H9 (cell line): ENCODE results near the gene PTF1A. TPM values are rescaled to one million over a fixed set of nuclear protein-coding genes. Genes with fewer than 3 reads are reported as not detected.
A peak's percentile ranks its signal among the peaks of the same experiment; 100 is the strongest.

Experiments
- DNase-seq: peaks from one replicate; pipeline ENCODE4 v3.0.0-alpha.2; 2017
- H2AFZ ChIP-seq: one replicate; pipeline ENCODE4 v1.6.1; 2013; ENCODE audit warnings: mild to moderate bottlenecking, low read length, control low read depth, moderate library complexity
- H2AK5ac ChIP-seq: 2 replicates; pipeline ENCODE4 v1.6.1; 2013; ENCODE audit warnings: low read length, control low read depth, mixed read lengths; ENCODE audit not compliant: insufficient read length
- H2BK120ac ChIP-seq: one replicate; pipeline ENCODE4 v1.6.1; 2013; ENCODE audit warnings: low read depth, mild to moderate bottlenecking, low read length, control low read depth, inconsistent platforms; ENCODE audit not compliant: poor library complexity, severe bottlenecking
- H2BK12ac ChIP-seq: 2 replicates; pipeline ENCODE4 v1.6.1; 2013; ENCODE audit warnings: low read length, control low read depth, mixed read lengths, low read depth; ENCODE audit not compliant: insufficient read length
- H2BK15ac ChIP-seq: 2 replicates; pipeline ENCODE4 v1.6.1; 2013; ENCODE audit warnings: low read depth, low read length, control low read depth
- H2BK20ac ChIP-seq: one replicate; pipeline ENCODE4 v1.6.1; 2013; ENCODE audit warnings: low read depth, mild to moderate bottlenecking, low read length, control low read depth, inconsistent platforms; ENCODE audit not compliant: poor library complexity, severe bottlenecking
- H2BK5ac ChIP-seq: 2 replicates; pipeline ENCODE4 v1.6.1; 2013; ENCODE audit warnings: low read length, control low read depth, mixed read lengths; ENCODE audit not compliant: insufficient read length
- H3K14ac ChIP-seq: 2 replicates; pipeline ENCODE4 v1.6.1; 2013; ENCODE audit warnings: low read length, control low read depth; ENCODE audit not compliant: insufficient read depth
- H3K18ac ChIP-seq: 2 replicates; pipeline ENCODE4 v1.6.1; 2013; ENCODE audit warnings: low read depth, mild to moderate bottlenecking, mixed read lengths, low read length, control low read depth; ENCODE audit not compliant: insufficient read length
- H3K23ac ChIP-seq: 2 replicates; pipeline ENCODE4 v1.6.1; 2013; ENCODE audit warnings: low read length, control low read depth, mixed read lengths, low read depth; ENCODE audit not compliant: insufficient read length
- H3K23me2 ChIP-seq: 2 replicates; pipeline ENCODE4 v1.6.1; 2013; ENCODE audit warnings: low read depth, mild to moderate bottlenecking, mixed read lengths, low read length, control low read depth; ENCODE audit not compliant: insufficient read length, poor library complexity, severe bottlenecking
- H3K27ac ChIP-seq: 2 replicates; pipeline ENCODE4 v1.5.1; 2013; ENCODE audit warnings: low read length, control low read depth, mixed read lengths, low read depth; ENCODE audit not compliant: insufficient read length
- H3K27me3 ChIP-seq: 2 replicates; pipeline ENCODE4 v1.6.1; 2013; ENCODE audit warnings: low read length, control low read depth, inconsistent platforms; ENCODE audit not compliant: insufficient read depth
- H3K4ac ChIP-seq: 2 replicates; pipeline ENCODE4 v1.6.1; 2013; ENCODE audit warnings: low read depth, mild to moderate bottlenecking, control low read depth, inconsistent platforms, low read length, moderate library complexity
- H3K4me1 ChIP-seq: 2 replicates; pipeline ENCODE4 v1.6.1; 2013; ENCODE audit warnings: low read length, control low read depth, inconsistent platforms; ENCODE audit not compliant: insufficient read depth
- H3K4me2 ChIP-seq: 2 replicates; pipeline ENCODE4 v1.6.1; 2013; ENCODE audit warnings: low read length, control low read depth, mixed read lengths; ENCODE audit not compliant: insufficient read length, insufficient read depth
- H3K56ac ChIP-seq: 2 replicates; pipeline ENCODE4 v1.6.1; 2013; ENCODE audit warnings: low read depth, mild to moderate bottlenecking, mixed read lengths, low read length, control low read depth; ENCODE audit not compliant: insufficient read length
- H3K79me1 ChIP-seq: 2 replicates; pipeline ENCODE4 v1.6.1; 2013; ENCODE audit warnings: low read depth, mild to moderate bottlenecking, moderate library complexity, low read length, control low read depth, inconsistent platforms; ENCODE audit not compliant: insufficient read depth, poor library complexity, severe bottlenecking
- H3K79me2 ChIP-seq: 2 replicates; pipeline ENCODE4 v1.6.1; 2013; ENCODE audit warnings: low read length, control low read depth, inconsistent platforms; ENCODE audit not compliant: insufficient read depth
- H3K9ac ChIP-seq: 2 replicates; pipeline ENCODE4 v1.6.1; 2013; ENCODE audit warnings: low read length, control low read depth, mixed read lengths; ENCODE audit not compliant: insufficient read length; ENCODE audit errors: extremely low read depth
- H3K9me3 ChIP-seq: one replicate; pipeline ENCODE4 v1.6.1; 2013; ENCODE audit warnings: low read depth, low read length, inconsistent platforms; ENCODE audit not compliant: control insufficient read depth
- H3T11ph ChIP-seq: one replicate; pipeline ENCODE4 v1.6.1; 2013; ENCODE audit warnings: mild to moderate bottlenecking, low read length, control low read depth, inconsistent platforms
- H4K20me1 ChIP-seq: one replicate; pipeline ENCODE4 v1.6.1; 2013; ENCODE audit not compliant: control insufficient read depth, insufficient read length, insufficient read depth
- H4K5ac ChIP-seq: 2 replicates; pipeline ENCODE4 v1.6.1; 2013; ENCODE audit warnings: low read depth, mild to moderate bottlenecking, mixed read lengths, low read length, control low read depth; ENCODE audit not compliant: insufficient read length
- H4K8ac ChIP-seq: replicated peaks from 2 replicates; pipeline ENCODE4 v1.6.1; 2013; ENCODE audit warnings: low read length, control low read depth, mixed read lengths, low read depth; ENCODE audit not compliant: insufficient read length
- H4K91ac ChIP-seq: 2 replicates; pipeline ENCODE4 v1.6.1; 2013; ENCODE audit warnings: low read depth, mild to moderate bottlenecking, moderate library complexity, mixed read lengths, low read length, control low read depth; ENCODE audit not compliant: insufficient read length
- H3K27ac Mint-ChIP-seq, 3 experiments: 2 replicates in 2 of 3; 3 replicates in 1 of 3; pipeline ENCODE4 v1.8.0; 2020 to 2021; ENCODE audit warnings: mixed read lengths in 3 of 3, mild to moderate bottlenecking in 1 of 3, moderate library complexity in 1 of 3
- H3K27me3 Mint-ChIP-seq: 2 replicates; pipeline ENCODE4 v1.8.0; 2021; ENCODE audit warnings: low read depth, mild to moderate bottlenecking, moderate library complexity, mixed read lengths
- H3K36me3 Mint-ChIP-seq, 3 experiments: 2 replicates in 2 of 3; 3 replicates in 1 of 3; pipeline ENCODE4 v1.8.0; 2020 to 2021; ENCODE audit warnings: low read depth in 3 of 3, mixed read lengths in 3 of 3; ENCODE audit not compliant: insufficient read depth in 1 of 3
- H3K4me1 Mint-ChIP-seq, 2 experiments: 2 replicates each; pipeline ENCODE4 v1.8.0; 2020; ENCODE audit warnings: mixed read lengths in 2 of 2
- H3K4me3 Mint-ChIP-seq, 2 experiments: 2 replicates in 1 of 2; 3 replicates in 1 of 2; pipeline ENCODE4 v1.8.0; 2020 to 2021; ENCODE audit warnings: mild to moderate bottlenecking in 2 of 2, mixed read lengths in 2 of 2, moderate library complexity in 1 of 2
- H3K9me3 Mint-ChIP-seq, 2 experiments: 2 replicates in 1 of 2; 3 replicates in 1 of 2; pipeline ENCODE4 v1.8.0; 2020; ENCODE audit warnings: mild to moderate bottlenecking in 2 of 2, mixed read lengths in 2 of 2, moderate library complexity in 1 of 2
- CTCF ChIP-seq: fragments of 200-600 bp; sonication (generic); conservative IDR thresholded peaks from 3 replicates; pipeline ENCODE4 v1.8.0; 2021; ENCODE audit warnings: antibody characterized with exemption, mild to moderate bottlenecking
- WGBS: extraction: QIAGEN DNeasy Blood & Tissue Kit; methylation state at CpG from one replicate; pipeline ENCODE4 v1.1.7; 2013; ENCODE audit warnings: missing lambda C conversion rate, low lambda C conversion rate, mixed read lengths; ENCODE audit not compliant: insufficient read length; ENCODE audit errors: extremely low coverage; 5-methylcytosine and 5-hydroxymethylcytosine counted together
- total RNA-seq: library from RNA; stranded (reverse); gene quantifications from 2 replicates; pipeline ENCODE4 v1.2.1, GENCODE V29; 2021

The PTF1A gene
- total RNA-seq, 1 experiment from 2014 or later = not detected

- H3K79me2 ChIP-seq = no peaks in the 10 kb centered on the region
- no peak overlapping the region for H3K27ac ChIP-seq
- H3K23ac ChIP-seq = no peak overlapping the region
- H3K18ac ChIP-seq = no peak overlapping the region
- Mint-ChIP-seq H3K27me3 (peaks cover 97% of the 10 kb centered on the region), H3K27ac (no peak overlapping the region), H3K9me3 (peaks cover 0 to 3% of the 10 kb centered on the region in 2 experiments; a peak in 2 of 5 replicates), H3K4me3 (no peak overlapping the region; a peak in 2 of 5 replicates), H3K4me1 (peaks cover 5 to 15% of the 10 kb centered on the region in 2 experiments), H3K36me3 (no peaks in the 10 kb centered on the region)
- peaks cover 8% of the 10 kb centered on the region for H3K23me2 ChIP-seq
- no peak overlapping the region for H2BK5ac ChIP-seq
- H2BK20ac ChIP-seq = no peak overlapping the region
- H3K9me3 ChIP-seq = no peaks in the 10 kb centered on the region
- H3K27me3 ChIP-seq = peaks cover 76% of the 10 kb centered on the region
- H2AFZ ChIP-seq = no peak overlapping the region
- no peak overlapping the region for H4K91ac ChIP-seq
- TF ChIP-seq CTCF = no peak
- H2BK12ac ChIP-seq = no peak overlapping the region
- H2BK120ac ChIP-seq = no peak overlapping the region
- H3K4ac ChIP-seq = no peak overlapping the region
- no peak overlapping the region for H2BK15ac ChIP-seq
- no peaks in the 10 kb centered on the region for H3K79me1 ChIP-seq
- no peak overlapping the region for H4K8ac ChIP-seq
- no peak overlapping the region for H4K5ac ChIP-seq
- no peak overlapping the region for H3K9ac ChIP-seq
- no peak overlapping the region for H3K14ac ChIP-seq
- H3K4me1 ChIP-seq = no peaks in the 10 kb centered on the region
- no peaks in the 10 kb centered on the region for H4K20me1 ChIP-seq
- no peak overlapping the region for H2AK5ac ChIP-seq
- no CpG with 5 or more reads among the region's 26 CpGs for WGBS
- no peak overlapping the region for H3K56ac ChIP-seq
- no peak overlapping the region for H3T11ph ChIP-seq
- no peak overlapping the region for H3K4me2 ChIP-seq
- peak; percentile 65 for DNase-seq
These were observed 20.8 kb upstream of the PTF1A start for GRCh38 chr10:23171232-23171876.
